ENCODE results near the gene RASSF3.
A peak's percentile ranks its signal among the peaks of the same experiment; 100 is the strongest.

RASSF3 gene

GRCh38 chr12:64718649-64719048 lies 108.4 kb downstream of the RASSF3 start:
- Histone ChIP-seq H3K4me3 (ENCODE audit: low read depth in 1 of 2, low read length in 2 of 2) (no peak overlapping the region), H3K36me3 (ENCODE audit: control insufficient read depth in 1 of 2, insufficient read depth in 2 of 2, low read length in 2 of 2) (peaks cover 29 to 69% of the 10 kb centered on the region in 2 donors), H3K27me3 (ENCODE audit: control insufficient read depth in 1 of 2, insufficient read depth in 2 of 2, low read length in 2 of 2) (no peaks in the 10 kb centered on the region), H3K27ac (ENCODE audit: low read depth, low read length) (no peak overlapping the region), H3K9ac (ENCODE audit: low read depth in 1 of 2, low read length in 2 of 2) (no peak overlapping the region), H3K9me3 (ENCODE audit: control insufficient read depth in 1 of 2, low read length in 2 of 2) (no peaks in the 10 kb centered on the region), H3K4me1 (ENCODE audit: control insufficient read depth in 1 of 2, insufficient read depth in 2 of 2, low read length in 2 of 2) (no peaks in the 10 kb centered on the region)

- Histone ChIP-seq H3K4me3 (ENCODE audit: low read depth in 1 of 2, low read length in 2 of 2) (no peak overlapping the region), H3K9me3 (ENCODE audit: control insufficient read depth in 1 of 2, low read length in 2 of 2) (no peaks in the 10 kb centered on the region), H3K4me1 (ENCODE audit: control insufficient read depth in 1 of 2, insufficient read depth in 2 of 2, low read length in 2 of 2) (no peaks in the 10 kb centered on the region), H3K27me3 (ENCODE audit: control insufficient read depth in 1 of 2, insufficient read depth in 2 of 2, low read length in 2 of 2) (no peaks in the 10 kb centered on the region), H3K36me3 (ENCODE audit: control insufficient read depth in 1 of 2, insufficient read depth in 2 of 2, low read length in 2 of 2) (peaks cover 33 to 68% of the 10 kb centered on the region in 2 donors), H3K9ac (ENCODE audit: low read depth in 1 of 2, low read length in 2 of 2) (no peak overlapping the region), H3K27ac (ENCODE audit: low read depth, low read length) (no peak overlapping the region)
These were observed 110.6 kb downstream of the RASSF3 start for GRCh38 chr12:64720884-64721283.

- no peaks in the 10 kb centered on the region for H3K9me3 ChIP-seq (ENCODE audit: control insufficient read depth in 1 of 2, low read length in 2 of 2)
- no peaks in the 10 kb centered on the region for H3K27me3 ChIP-seq (ENCODE audit: control insufficient read depth in 1 of 2, insufficient read depth in 2 of 2, low read length in 2 of 2)
- no peaks in the 10 kb centered on the region for H3K4me1 ChIP-seq (ENCODE audit: control insufficient read depth in 1 of 2, insufficient read depth in 2 of 2, low read length in 2 of 2)
- no peak overlapping the region for H3K4me3 ChIP-seq (ENCODE audit: low read depth in 1 of 2, low read length in 2 of 2)
- no peak overlapping the region for H3K27ac ChIP-seq (ENCODE audit: low read depth, low read length)
- H3K36me3 ChIP-seq (ENCODE audit: control insufficient read depth in 1 of 2, insufficient read depth in 2 of 2, low read length in 2 of 2): peaks cover 28 to 59% of the 10 kb centered on the region in 2 donors
- H3K9ac ChIP-seq (ENCODE audit: low read depth in 1 of 2, low read length in 2 of 2): no peak overlapping the region
These were observed 112.5 kb downstream of the RASSF3 start for GRCh38 chr12:64722835-64723234.

GRCh38 chr12:64723630-64724029 lies 113.3 kb downstream of the RASSF3 start:
- no peaks in the 10 kb centered on the region for H3K4me1 ChIP-seq (ENCODE audit: control insufficient read depth in 1 of 2, insufficient read depth in 2 of 2, low read length in 2 of 2)
- no peak overlapping the region for H3K4me3 ChIP-seq (ENCODE audit: low read depth in 1 of 2, low read length in 2 of 2)
- peaks cover 24 to 59% of the 10 kb centered on the region in 2 donors for H3K36me3 ChIP-seq (ENCODE audit: control insufficient read depth in 1 of 2, insufficient read depth in 2 of 2, low read length in 2 of 2)
- no peaks in the 10 kb centered on the region for H3K9me3 ChIP-seq (ENCODE audit: control insufficient read depth in 1 of 2, low read length in 2 of 2)
- H3K27me3 ChIP-seq (ENCODE audit: control insufficient read depth in 1 of 2, insufficient read depth in 2 of 2, low read length in 2 of 2): no peaks in the 10 kb centered on the region
- no peak overlapping the region for H3K27ac ChIP-seq (ENCODE audit: low read depth, low read length)
- H3K9ac ChIP-seq (ENCODE audit: low read depth in 1 of 2, low read length in 2 of 2): no peak overlapping the region

- Histone ChIP-seq H3K4me3 (ENCODE audit: low read depth in 1 of 2, low read length in 2 of 2) (no peak overlapping the region), H3K36me3 (ENCODE audit: control insufficient read depth in 1 of 2, insufficient read depth in 2 of 2, low read length in 2 of 2) (peaks cover 23 to 59% of the 10 kb centered on the region in 2 donors), H3K27ac (ENCODE audit: low read depth, low read length) (no peak overlapping the region), H3K9me3 (ENCODE audit: control insufficient read depth in 1 of 2, low read length in 2 of 2) (no peaks in the 10 kb centered on the region), H3K4me1 (ENCODE audit: control insufficient read depth in 1 of 2, insufficient read depth in 2 of 2, low read length in 2 of 2) (no peaks in the 10 kb centered on the region), H3K9ac (ENCODE audit: low read depth in 1 of 2, low read length in 2 of 2) (no peak overlapping the region), H3K27me3 (ENCODE audit: control insufficient read depth in 1 of 2, insufficient read depth in 2 of 2, low read length in 2 of 2) (no peaks in the 10 kb centered on the region)
These were observed 114.0 kb downstream of the RASSF3 start for GRCh38 chr12:64724201-64724745.

GRCh38 chr12:64729909-64730587 lies 119.8 kb downstream of the RASSF3 start:
- H3K27ac ChIP-seq (ENCODE audit: low read depth, low read length): peak overlapping the region; percentile 13
- no peaks in the 10 kb centered on the region for H3K9me3 ChIP-seq (ENCODE audit: control insufficient read depth in 1 of 2, low read length in 2 of 2)
- peak overlapping the region in 1 of 2 donors; percentile 5 for H3K9ac ChIP-seq (ENCODE audit: low read depth in 1 of 2, low read length in 2 of 2)
- no peak overlapping the region for H3K4me3 ChIP-seq (ENCODE audit: low read depth in 1 of 2, low read length in 2 of 2)
- H3K27me3 ChIP-seq (ENCODE audit: control insufficient read depth in 1 of 2, insufficient read depth in 2 of 2, low read length in 2 of 2): no peaks in the 10 kb centered on the region
- H3K36me3 ChIP-seq (ENCODE audit: control insufficient read depth in 1 of 2, insufficient read depth in 2 of 2, low read length in 2 of 2): peaks cover 11 to 26% of the 10 kb centered on the region in 2 donors
- H3K4me1 ChIP-seq (ENCODE audit: control insufficient read depth in 1 of 2, insufficient read depth in 2 of 2, low read length in 2 of 2): peaks cover 6 to 10% of the 10 kb centered on the region in 2 donors

- Histone ChIP-seq H3K27me3 (ENCODE audit: control insufficient read depth in 1 of 2, insufficient read depth in 2 of 2, low read length in 2 of 2) (no peaks in the 10 kb centered on the region), H3K36me3 (ENCODE audit: control insufficient read depth in 1 of 2, insufficient read depth in 2 of 2, low read length in 2 of 2) (peaks cover 16 to 29% of the 10 kb centered on the region in 2 donors), H3K9ac (ENCODE audit: low read depth in 1 of 2, low read length in 2 of 2) (peak overlapping the region in 1 of 2 donors; percentile 5), H3K4me1 (ENCODE audit: control insufficient read depth in 1 of 2, insufficient read depth in 2 of 2, low read length in 2 of 2) (peaks cover 6 to 10% of the 10 kb centered on the region in 2 donors), H3K4me3 (ENCODE audit: low read depth in 1 of 2, low read length in 2 of 2) (no peak overlapping the region), H3K9me3 (ENCODE audit: control insufficient read depth in 1 of 2, low read length in 2 of 2) (no peaks in the 10 kb centered on the region), H3K27ac (ENCODE audit: low read depth, low read length) (peak overlapping the region; percentile 13)
These were observed 120.3 kb downstream of the RASSF3 start for GRCh38 chr12:64730588-64730969.

GRCh38 chr12:64731683-64732082 lies 121.4 kb downstream of the RASSF3 start:
- no peaks in the 10 kb centered on the region for H3K9me3 ChIP-seq (ENCODE audit: control insufficient read depth in 1 of 2, low read length in 2 of 2)
- no peaks in the 10 kb centered on the region for H3K27me3 ChIP-seq (ENCODE audit: control insufficient read depth in 1 of 2, insufficient read depth in 2 of 2, low read length in 2 of 2)
- H3K9ac ChIP-seq (ENCODE audit: low read depth in 1 of 2, low read length in 2 of 2): no peak overlapping the region
- H3K27ac ChIP-seq (ENCODE audit: low read depth, low read length): no peak overlapping the region
- H3K4me1 ChIP-seq (ENCODE audit: control insufficient read depth in 1 of 2, insufficient read depth in 2 of 2, low read length in 2 of 2): peaks cover 6 to 10% of the 10 kb centered on the region in 2 donors
- no peak overlapping the region for H3K4me3 ChIP-seq (ENCODE audit: low read depth in 1 of 2, low read length in 2 of 2)
- peaks cover 26 to 35% of the 10 kb centered on the region in 2 donors for H3K36me3 ChIP-seq (ENCODE audit: control insufficient read depth in 1 of 2, insufficient read depth in 2 of 2, low read length in 2 of 2)

GRCh38 chr12:64733857-64734256 lies 123.6 kb downstream of the RASSF3 start:
- Histone ChIP-seq H3K27ac (ENCODE audit: low read depth, low read length) (no peak overlapping the region), H3K4me3 (ENCODE audit: low read depth in 1 of 2, low read length in 2 of 2) (no peak overlapping the region), H3K9ac (ENCODE audit: low read depth in 1 of 2, low read length in 2 of 2) (no peak overlapping the region), H3K27me3 (ENCODE audit: control insufficient read depth in 1 of 2, insufficient read depth in 2 of 2, low read length in 2 of 2) (no peaks in the 10 kb centered on the region), H3K4me1 (ENCODE audit: control insufficient read depth in 1 of 2, insufficient read depth in 2 of 2, low read length in 2 of 2) (peaks cover 6 to 10% of the 10 kb centered on the region in 2 donors), H3K36me3 (ENCODE audit: control insufficient read depth in 1 of 2, insufficient read depth in 2 of 2, low read length in 2 of 2) (peaks cover 32 to 48% of the 10 kb centered on the region in 2 donors), H3K9me3 (ENCODE audit: control insufficient read depth in 1 of 2, low read length in 2 of 2) (no peaks in the 10 kb centered on the region)

GRCh38 chr12:64735442-64735841 lies 125.1 kb downstream of the RASSF3 start:
- Histone ChIP-seq H3K4me1 (ENCODE audit: control insufficient read depth in 1 of 2, insufficient read depth in 2 of 2, low read length in 2 of 2) (peaks cover 3 to 4% of the 10 kb centered on the region in 2 donors), H3K4me3 (ENCODE audit: low read depth in 1 of 2, low read length in 2 of 2) (no peak overlapping the region), H3K27me3 (ENCODE audit: control insufficient read depth in 1 of 2, insufficient read depth in 2 of 2, low read length in 2 of 2) (no peaks in the 10 kb centered on the region), H3K9me3 (ENCODE audit: control insufficient read depth in 1 of 2, low read length in 2 of 2) (no peaks in the 10 kb centered on the region), H3K9ac (ENCODE audit: low read depth in 1 of 2, low read length in 2 of 2) (no peak overlapping the region), H3K36me3 (ENCODE audit: control insufficient read depth in 1 of 2, insufficient read depth in 2 of 2, low read length in 2 of 2) (peaks cover 44 to 57% of the 10 kb centered on the region in 2 donors), H3K27ac (ENCODE audit: low read depth, low read length) (no peak overlapping the region)

Measured in duodenal mucosa (tissue), 2 donors.